HL-60 (cell line): ENCODE data around the gene HCRTR1.

Source experiments
- CTCF ChIP-seq: IDR thresholded peaks from one replicate; pipeline ENCODE4 v1.5.1; 2011; ENCODE audit warnings: low read length, control low read depth, inconsistent platforms; ENCODE audit not compliant: insufficient read depth
- GABPA ChIP-seq: IDR thresholded peaks from 2 replicates; pipeline ENCODE4 v1.6.1; 2012; ENCODE audit warnings: low read depth
- POLR2AphosphoS5 ChIP-seq: IDR thresholded peaks from 2 replicates; pipeline ENCODE4 v1.6.1; 2012; ENCODE audit warnings: low read depth
- REST ChIP-seq: IDR thresholded peaks from 2 replicates; pipeline ENCODE4 v1.6.1; 2012; ENCODE audit warnings: low read depth; ENCODE audit not compliant: insufficient replicate concordance
- SPI1 ChIP-seq: IDR thresholded peaks from 2 replicates; pipeline ENCODE4 v1.6.1; 2012; ENCODE audit warnings: low read depth, mild to moderate bottlenecking, borderline replicate concordance

- TF ChIP-seq POLR2AphosphoS5 (no peak), CTCF (no peak), GABPA (no peak), REST (no peak), SPI1 (no peak)
Observed at GRCh38 chr1:31618916-31619846, 1.7 kb downstream of the HCRTR1 start.
